ENCODE results near the gene MAPK1.
"Not testable (repeated sequence)": the region's sequence is repeated elsewhere in the genome, so short reads cannot be mapped to it uniquely, and the experiment has no call there.

MAPK1 gene

DNA sequence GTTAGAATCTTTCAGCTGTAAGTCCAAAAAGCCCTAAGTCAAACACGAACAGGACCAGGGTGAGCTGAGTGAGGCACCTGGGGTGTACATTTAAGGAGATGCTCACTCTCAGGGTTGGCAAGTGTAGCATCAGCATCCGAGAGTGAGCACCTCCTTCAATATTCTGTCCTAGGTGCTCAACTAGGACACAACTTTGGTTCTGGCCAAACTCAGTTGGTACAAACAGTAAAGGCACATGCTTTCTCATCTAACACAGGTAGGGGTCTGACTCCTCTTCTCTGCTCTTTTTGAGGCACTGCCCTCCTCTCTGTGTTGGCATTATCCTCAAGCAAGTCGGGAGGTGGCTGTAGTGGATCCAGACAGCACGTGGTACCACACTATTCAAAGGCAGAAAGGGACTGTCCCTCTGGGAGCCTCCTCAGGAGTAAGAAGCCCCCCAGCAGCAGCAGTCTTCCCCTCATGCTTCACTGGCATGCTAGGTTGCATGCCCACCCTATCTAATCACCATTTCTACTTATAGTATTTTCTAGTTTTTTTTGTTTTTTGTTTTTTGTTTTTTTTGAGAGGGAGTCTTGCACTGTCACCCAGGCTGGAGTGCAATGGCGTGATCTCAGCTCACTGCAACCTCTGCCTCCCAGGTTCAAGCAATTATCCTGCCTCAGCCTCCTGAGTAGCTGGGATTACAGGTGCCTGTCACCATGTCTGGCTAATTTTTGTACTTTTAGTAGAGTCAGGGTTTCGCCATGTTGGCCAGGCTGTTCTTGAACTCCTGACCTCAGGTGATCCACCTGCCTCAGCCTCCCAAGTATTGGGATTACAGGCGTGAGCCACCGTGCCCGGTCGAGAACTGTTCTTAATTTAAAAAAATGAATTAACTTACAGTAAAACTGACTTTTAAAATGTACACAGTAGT lies 14.7 kb upstream of the MAPK1 start:
- DNase-seq (ENCODE audit: low read depth), result no peak

- DNase-seq (ENCODE audit: low read depth), result peak; percentile 48
Observed at GRCh38 chr22:21876486-21877176, 9.2 kb upstream of the MAPK1 start.

GRCh38 chr22:21874953-21875352 lies 7.5 kb upstream of the MAPK1 start:
- DNase-seq (ENCODE audit: low read depth), result not testable (repeated sequence)

- no peak for DNase-seq (ENCODE audit: low read depth)
Observed at GRCh38 chr22:21873619-21874018, 6.2 kb upstream of the MAPK1 start.

DNA sequence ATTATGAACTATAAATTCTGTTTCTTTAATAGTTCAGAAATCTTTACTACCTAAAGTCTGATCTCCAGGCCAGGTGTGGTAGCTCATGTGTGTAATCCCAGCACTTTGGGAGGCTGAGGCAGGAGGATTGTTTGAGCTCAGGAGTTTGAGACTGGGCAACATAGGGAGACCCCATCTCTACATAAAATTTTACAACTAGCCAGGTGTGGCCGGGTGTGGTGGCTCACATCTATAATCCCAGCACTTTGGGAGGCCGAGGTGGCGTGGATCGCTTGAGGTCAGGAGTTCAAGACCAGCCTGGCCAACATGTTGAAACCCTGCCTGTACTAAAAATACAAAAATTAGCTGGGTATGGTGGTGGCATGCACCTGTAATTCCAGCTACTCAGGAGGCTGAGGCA lies 5.3 kb upstream of the MAPK1 start:
- DNase-seq (ENCODE audit: low read depth), result not testable (repeated sequence)

DNA sequence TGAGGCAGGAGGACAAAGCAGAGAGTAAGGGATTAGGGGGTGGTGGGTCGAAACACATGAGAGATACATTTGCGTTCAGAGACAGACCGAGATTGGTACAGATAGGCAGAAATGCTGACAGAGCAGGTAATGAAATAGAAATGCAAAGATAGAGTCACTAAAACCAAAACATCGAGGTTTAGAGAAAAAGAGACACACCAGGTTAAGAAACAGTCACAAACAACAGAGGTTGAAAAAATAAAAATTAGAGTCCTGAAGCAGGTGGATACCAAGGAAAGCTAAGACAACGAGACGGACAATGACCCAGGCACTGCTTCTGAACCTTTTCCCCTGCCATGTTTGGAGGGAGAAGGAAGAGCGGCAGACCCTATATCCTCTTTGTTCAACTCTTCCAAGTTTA lies 1.2 kb upstream of the MAPK1 start:
- DNase-seq (ENCODE audit: low read depth), result no peak

- DNase-seq (ENCODE audit: low read depth), result peak; percentile 55
Observed at GRCh38 chr22:21866833-21867527, 465 bp downstream of the MAPK1 start.

DNA sequence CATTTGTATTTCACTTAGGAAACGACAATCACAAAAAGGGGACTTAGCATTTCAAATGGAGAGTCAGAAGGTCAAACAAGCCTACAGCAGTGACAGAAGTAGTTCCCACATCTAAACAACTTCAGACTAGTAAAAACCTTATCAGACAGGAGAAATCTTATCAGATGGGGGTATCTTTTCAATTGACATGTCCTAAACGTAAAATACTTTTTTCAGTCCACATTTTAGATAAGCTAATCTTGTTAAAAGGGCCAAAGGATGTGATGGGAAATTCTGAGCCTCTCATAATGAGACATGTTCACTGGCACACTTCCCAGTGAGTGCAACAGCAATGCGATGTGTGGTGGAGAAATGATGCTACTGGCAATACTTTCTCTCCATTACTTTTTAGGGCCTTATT lies 2.4 kb downstream of the MAPK1 start:
- peak; percentile 90 for DNase-seq (ENCODE audit: low read depth)

- DNase-seq (ENCODE audit: low read depth), result no peak
Observed at GRCh38 chr22:21862386-21863245, 4.8 kb downstream of the MAPK1 start.

GRCh38 chr22:21861851-21862250 lies 5.6 kb downstream of the MAPK1 start:
- DNase-seq (ENCODE audit: low read depth), result no peak

DNA sequence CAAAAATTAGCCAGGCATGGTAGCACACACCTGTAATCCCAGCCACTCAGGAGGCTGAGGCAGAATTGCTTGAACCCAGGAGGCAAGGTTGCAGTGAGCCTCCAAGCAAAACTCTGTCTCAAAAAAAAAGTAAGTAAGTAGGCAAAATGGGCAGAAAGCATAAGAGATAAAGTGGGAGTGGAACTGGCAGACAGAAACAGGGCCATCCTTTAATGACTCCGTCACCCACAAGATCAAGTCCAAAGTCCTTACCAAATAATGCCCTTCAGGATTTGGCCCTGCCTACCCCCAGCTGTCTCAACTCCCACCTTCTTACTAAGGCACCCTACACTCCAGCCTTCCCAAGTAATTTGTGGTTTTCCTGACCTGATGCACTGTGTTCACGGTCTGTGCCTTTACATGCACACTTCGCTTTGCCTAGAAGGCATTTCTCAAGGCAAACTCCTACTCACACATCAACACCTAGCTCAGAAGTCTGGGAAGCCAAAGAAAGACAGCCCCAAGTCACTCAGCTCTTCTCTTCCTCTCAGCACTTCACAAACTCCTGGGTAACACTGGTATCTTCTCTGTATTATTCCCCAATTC lies 6.1 kb downstream of the MAPK1 start:
- no peak for DNase-seq (ENCODE audit: low read depth)

DNA sequence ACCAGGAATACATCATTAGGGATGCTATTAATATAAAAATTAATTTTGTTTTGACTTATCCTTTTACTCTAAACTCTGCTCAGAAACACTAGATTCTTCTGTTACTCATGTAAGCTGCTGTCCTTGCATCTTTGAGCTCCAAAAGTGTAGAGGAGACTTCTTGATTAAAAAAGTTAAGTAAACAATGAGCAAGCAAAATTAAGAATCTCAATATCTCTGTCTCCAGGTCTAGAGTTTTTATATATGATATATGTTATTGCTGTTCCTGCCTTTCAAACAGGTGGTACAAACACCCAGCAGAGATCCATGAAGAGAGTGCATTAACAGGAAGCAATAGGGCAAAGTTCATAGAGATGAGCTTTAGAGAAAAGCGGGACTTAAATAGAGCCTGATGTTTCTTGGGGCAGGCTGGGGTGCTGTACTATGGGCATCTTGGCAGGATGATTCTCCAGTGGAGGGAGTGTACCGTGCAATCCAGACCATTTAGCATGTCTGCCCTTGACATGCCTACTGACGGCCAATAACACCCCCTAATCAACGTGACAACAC lies 6.9 kb downstream of the MAPK1 start:
- DNase-seq (ENCODE audit: low read depth), result no peak

GRCh38 chr22:21858025-21858764 lies 9.2 kb downstream of the MAPK1 start:
- DNase-seq (ENCODE audit: low read depth), result no peak

- no peak for DNase-seq (ENCODE audit: low read depth)
Observed at GRCh38 chr22:21857481-21857914, 9.9 kb downstream of the MAPK1 start.

DNA sequence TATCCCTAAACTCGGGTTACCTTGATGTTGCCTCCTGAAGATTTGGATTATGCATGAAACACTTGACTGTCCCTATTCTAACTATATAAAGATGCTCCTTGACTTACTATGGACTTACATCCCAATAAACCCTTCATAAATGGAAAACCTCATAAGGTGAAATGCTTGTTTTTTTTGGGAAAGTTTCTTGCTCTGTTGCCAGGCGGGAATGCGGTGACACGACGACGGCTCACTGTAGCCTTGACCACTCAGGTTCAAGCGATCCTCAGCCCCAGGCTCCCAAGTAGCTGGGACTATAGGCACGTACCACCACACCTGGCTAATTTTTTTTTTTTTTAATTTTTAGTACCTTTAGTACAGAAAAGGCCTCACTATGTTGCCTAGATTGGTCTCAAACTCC lies 10.6 kb downstream of the MAPK1 start:
- no peak for DNase-seq (ENCODE audit: low read depth)

GRCh38 chr22:21856197-21856596 lies 11.2 kb downstream of the MAPK1 start:
- no peak for DNase-seq (ENCODE audit: low read depth)

GRCh38 chr22:21855676-21856075 lies 11.8 kb downstream of the MAPK1 start:
- DNase-seq (ENCODE audit: low read depth), result no peak

- DNase-seq (ENCODE audit: low read depth), result no peak
Observed at GRCh38 chr22:21850660-21851059, 16.8 kb downstream of the MAPK1 start.

GRCh38 chr22:21849489-21849888 lies 18.0 kb downstream of the MAPK1 start:
- DNase-seq (ENCODE audit: low read depth), result no peak

DNA sequence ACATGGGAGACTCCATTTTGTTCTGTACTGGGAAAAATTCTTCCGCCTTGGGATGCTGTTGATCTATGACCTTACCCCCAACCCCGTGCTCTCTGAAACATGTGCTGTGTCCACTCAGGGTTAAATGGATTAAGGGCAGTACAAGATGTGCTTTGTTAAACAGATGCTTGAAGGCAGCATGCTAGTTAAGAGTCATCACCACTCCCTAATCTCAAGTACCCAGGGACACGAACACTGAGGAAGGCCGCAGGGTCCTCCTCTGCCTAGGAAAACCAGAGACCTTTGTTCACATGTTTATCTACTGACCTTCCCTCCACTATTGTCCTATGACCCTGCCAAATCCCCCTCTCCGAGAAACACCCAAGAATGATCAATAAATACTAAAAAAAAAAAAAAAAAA lies 19.4 kb downstream of the MAPK1 start:
- not testable (repeated sequence) for DNase-seq (ENCODE audit: low read depth)
